ENCODE data around the gene RSPO3.

Gene RSPO3

GRCh38 chr6:127114214-127114760 lies 4.2 kb upstream of the RSPO3 start:
- DNase-seq = no peak

GRCh38 chr6:127115084-127115655 lies 3.3 kb upstream of the RSPO3 start:
- no peak for DNase-seq

- no peak for DNase-seq
These were observed 2.7 kb upstream of the RSPO3 start for GRCh38 chr6:127115746-127116145.

- DNase-seq = no peak
These were observed 533 bp upstream of the RSPO3 start for GRCh38 chr6:127117979-127118297.

- no peak for DNase-seq
These were observed 891 bp downstream of the RSPO3 start for GRCh38 chr6:127119102-127120022.

- no peak for DNase-seq
These were observed 1.7 kb downstream of the RSPO3 start for GRCh38 chr6:127120023-127120786.

- DNase-seq = peak; percentile 21
These were observed 2.5 kb downstream of the RSPO3 start for GRCh38 chr6:127120787-127121636.

GRCh38 chr6:127121637-127121960 lies 3.1 kb downstream of the RSPO3 start:
- DNase-seq = no peak

- DNase-seq = no peak
These were observed 5.7 kb downstream of the RSPO3 start for GRCh38 chr6:127124172-127124571.

GRCh38 chr6:127124680-127125079 lies 6.2 kb downstream of the RSPO3 start:
- DNase-seq = no peak

GRCh38 chr6:127128066-127128465 lies 9.6 kb downstream of the RSPO3 start:
- DNase-seq = no peak

GRCh38 chr6:127129251-127129650 lies 10.8 kb downstream of the RSPO3 start:
- no peak for DNase-seq

GRCh38 chr6:127131275-127131674 lies 12.8 kb downstream of the RSPO3 start:
- no peak for DNase-seq

GRCh38 chr6:127131772-127132376 lies 13.4 kb downstream of the RSPO3 start:
- no peak for DNase-seq

GRCh38 chr6:127134136-127134535 lies 15.7 kb downstream of the RSPO3 start:
- no peak for DNase-seq

GRCh38 chr6:127136786-127137185 lies 18.3 kb downstream of the RSPO3 start:
- no peak for DNase-seq

GRCh38 chr6:127146932-127147331 lies 28.5 kb downstream of the RSPO3 start:
- no peak for DNase-seq

- DNase-seq = no peak
These were observed 29.1 kb downstream of the RSPO3 start for GRCh38 chr6:127147534-127147933.

GRCh38 chr6:127148511-127148910 lies 30.0 kb downstream of the RSPO3 start:
- no peak for DNase-seq

- no peak for DNase-seq
These were observed 36.0 kb downstream of the RSPO3 start for GRCh38 chr6:127154509-127154908.

- no peak for DNase-seq
These were observed 42.0 kb downstream of the RSPO3 start for GRCh38 chr6:127160484-127160883.

- no peak for DNase-seq
These were observed 44.4 kb downstream of the RSPO3 start for GRCh38 chr6:127162836-127163235.
